ENCODE results near the gene MRPS18A.
"Not testable (repeated sequence)": the region's sequence is repeated elsewhere in the genome, so short reads cannot be mapped to it uniquely, and the experiment has no call there.

Gene MRPS18A

GRCh38 chr6:43669922-43670622 is 17.5 kb downstream of the MRPS18A start:
- no peak for TF ChIP-seq JUND (IDR thresholded peaks at IDR 0.05; ENCODE audit: low read depth)
- DNase-seq (ENCODE audit: low read depth in 1 of 2, low spot score in 1 of 2): peak in 1 of 2 experiments; percentile 49
- in situ Hi-C loops (cut with HindIII; ENCODE audit: low pct_unique_long_range_greater_than_20kb, low sequenced_read_pairs): no loop called here

- in situ Hi-C loops (cut with HindIII; ENCODE audit: low pct_unique_long_range_greater_than_20kb, low sequenced_read_pairs): no loop called here
- no peak for TF ChIP-seq JUND (IDR thresholded peaks at IDR 0.05; ENCODE audit: low read depth)
- no peak for DNase-seq (ENCODE audit: low read depth in 1 of 2, low spot score in 1 of 2)
Measured at GRCh38 chr6:43669050-43669921, 18.3 kb downstream of the MRPS18A start.

GRCh38 chr6:43668151-43669028 is 19.2 kb downstream of the MRPS18A start:
- DNase-seq (ENCODE audit: low read depth in 1 of 2, low spot score in 1 of 2): peak; percentile 70 to 87
- in situ Hi-C loops (cut with HindIII; ENCODE audit: low pct_unique_long_range_greater_than_20kb, low sequenced_read_pairs): no loop called here
- no peak for TF ChIP-seq JUND (IDR thresholded peaks at IDR 0.05; ENCODE audit: low read depth)

GRCh38 chr6:43667245-43668150 is 20.1 kb downstream of the MRPS18A start:
- DNase-seq (ENCODE audit: low read depth in 1 of 2, low spot score in 1 of 2): peak; percentile 83 to 85
- TF ChIP-seq JUND (IDR thresholded peaks at IDR 0.05; ENCODE audit: low read depth): no peak
- in situ Hi-C loops (cut with HindIII; ENCODE audit: low pct_unique_long_range_greater_than_20kb, low sequenced_read_pairs): no loop called here

- in situ Hi-C loops (cut with HindIII; ENCODE audit: low pct_unique_long_range_greater_than_20kb, low sequenced_read_pairs): no loop called here
- no peak for DNase-seq (ENCODE audit: low read depth in 1 of 2, low spot score in 1 of 2)
- no peak for TF ChIP-seq JUND (IDR thresholded peaks at IDR 0.05; ENCODE audit: low read depth)
Measured at GRCh38 chr6:43666196-43666920, 21.2 kb downstream of the MRPS18A start.

- no peak for TF ChIP-seq JUND (IDR thresholded peaks at IDR 0.05; ENCODE audit: low read depth)
- no peak for DNase-seq (ENCODE audit: low read depth in 1 of 2, low spot score in 1 of 2)
- in situ Hi-C loops (cut with HindIII; ENCODE audit: low pct_unique_long_range_greater_than_20kb, low sequenced_read_pairs): no loop called here
Measured at GRCh38 chr6:43665376-43665775, 22.2 kb downstream of the MRPS18A start.

GRCh38 chr6:43662948-43663347 is 24.6 kb downstream of the MRPS18A start:
- in situ Hi-C loops (cut with HindIII; ENCODE audit: low pct_unique_long_range_greater_than_20kb, low sequenced_read_pairs); DNase-seq (ENCODE audit: low read depth in 1 of 2, low spot score in 1 of 2): not testable (repeated sequence)

- TF ChIP-seq JUND (IDR thresholded peaks at IDR 0.05; ENCODE audit: low read depth): no peak
- in situ Hi-C loops (cut with HindIII; ENCODE audit: low pct_unique_long_range_greater_than_20kb, low sequenced_read_pairs): no loop called here
- DNase-seq (ENCODE audit: low read depth in 1 of 2, low spot score in 1 of 2): no peak
Measured at GRCh38 chr6:43658161-43658560, 29.4 kb downstream of the MRPS18A start.

- no peak for TF ChIP-seq JUND (IDR thresholded peaks at IDR 0.05; ENCODE audit: low read depth)
- no peak for DNase-seq (ENCODE audit: low read depth in 1 of 2, low spot score in 1 of 2)
- in situ Hi-C loops (cut with HindIII; ENCODE audit: low pct_unique_long_range_greater_than_20kb, low sequenced_read_pairs): no loop called here
Measured at GRCh38 chr6:43657221-43657802, 30.3 kb downstream of the MRPS18A start.

- in situ Hi-C loops (cut with HindIII; ENCODE audit: low pct_unique_long_range_greater_than_20kb, low sequenced_read_pairs); DNase-seq (ENCODE audit: low read depth in 1 of 2, low spot score in 1 of 2): not testable (repeated sequence)
Measured at GRCh38 chr6:43652822-43653221, 34.8 kb downstream of the MRPS18A start.

GRCh38 chr6:43648248-43648647 is 39.3 kb downstream of the MRPS18A start:
- in situ Hi-C loops (cut with HindIII; ENCODE audit: low pct_unique_long_range_greater_than_20kb, low sequenced_read_pairs): no loop called here
- no peak for DNase-seq (ENCODE audit: low read depth in 1 of 2, low spot score in 1 of 2)
- TF ChIP-seq JUND (IDR thresholded peaks at IDR 0.05; ENCODE audit: low read depth): no peak

All from T47D (cell line).